NCI-H187 (cell line): ENCODE measurements around the gene FOXO6.

Experiments
- DNase-seq, 2 experiments: peaks; one replicate each; lab custom pipeline; 2025; lab: John Stamatoyannopoulos, UW

Gene FOXO6

DNA sequence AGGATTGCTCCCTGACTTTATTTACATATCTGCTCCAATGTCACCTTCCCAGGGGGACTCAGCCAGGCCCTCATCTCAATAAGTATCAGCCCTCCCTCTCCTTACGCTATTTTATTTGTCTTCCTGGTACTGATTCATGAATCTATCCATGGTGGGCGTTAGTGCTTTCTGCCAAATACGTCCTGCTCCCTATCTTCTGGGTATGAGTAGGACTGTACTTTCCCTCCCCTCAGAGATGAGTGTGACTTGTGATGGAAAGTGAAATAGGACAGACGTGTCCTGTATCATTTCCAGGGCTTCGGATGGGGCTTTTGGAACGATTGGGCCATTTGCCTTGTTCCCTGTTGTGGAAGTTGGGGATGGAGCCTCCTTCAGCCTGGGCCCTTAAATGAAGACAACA is 47.5 kb downstream of the FOXO6 start:
- no peak for DNase-seq

GRCh38 chr1:41409825-41410224 is 48.6 kb downstream of the FOXO6 start:
- DNase-seq, result no peak

GRCh38 chr1:41410462-41410861 is 49.2 kb downstream of the FOXO6 start:
- DNase-seq, result no peak

- no peak for DNase-seq
These were observed 50.0 kb downstream of the FOXO6 start for GRCh38 chr1:41411229-41411628.

DNA sequence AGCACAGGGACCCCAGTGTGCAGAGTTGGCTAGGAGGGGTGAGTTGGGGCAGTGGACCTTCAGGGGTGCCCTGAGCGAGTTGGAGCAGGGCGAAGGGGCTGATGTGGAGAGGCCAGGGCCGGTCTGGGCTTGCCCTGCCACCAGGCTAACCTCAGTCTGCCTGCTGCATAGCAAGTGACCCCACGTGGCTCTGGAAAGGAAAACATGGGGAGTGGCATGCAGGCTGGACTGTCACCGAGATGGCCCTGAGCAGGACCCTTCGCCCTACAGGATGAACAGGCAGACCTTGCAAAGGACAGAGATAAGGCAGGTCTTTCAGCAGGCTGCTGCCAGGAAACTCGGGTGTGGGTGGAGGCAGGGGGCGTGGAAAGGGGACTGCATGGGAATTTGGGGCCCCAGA is 51.5 kb downstream of the FOXO6 start:
- no peak for DNase-seq

DNA sequence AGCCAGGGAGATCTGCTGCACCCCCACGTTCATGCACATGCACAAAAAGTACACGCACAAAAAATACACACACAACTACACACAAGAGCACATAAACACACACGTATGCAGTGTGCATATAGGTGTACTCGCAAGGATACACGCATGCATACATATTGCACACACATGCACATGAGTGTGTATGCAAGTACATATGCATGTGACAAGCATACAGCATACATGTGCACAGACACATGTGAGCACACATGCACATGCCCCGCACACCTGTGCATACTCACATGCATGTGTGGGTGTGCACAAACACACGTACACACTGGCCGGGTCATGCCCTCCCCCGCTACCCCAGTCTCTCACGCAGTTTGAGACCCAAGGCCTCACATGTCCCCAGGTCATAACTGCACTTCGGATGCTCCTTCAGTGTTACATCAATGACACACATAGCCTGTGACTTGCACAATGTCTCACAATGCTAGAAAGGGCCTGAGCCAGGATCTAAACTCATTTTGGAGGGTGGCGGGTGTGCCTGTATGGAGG is 52.6 kb downstream of the FOXO6 start:
- DNase-seq, result no peak

DNA sequence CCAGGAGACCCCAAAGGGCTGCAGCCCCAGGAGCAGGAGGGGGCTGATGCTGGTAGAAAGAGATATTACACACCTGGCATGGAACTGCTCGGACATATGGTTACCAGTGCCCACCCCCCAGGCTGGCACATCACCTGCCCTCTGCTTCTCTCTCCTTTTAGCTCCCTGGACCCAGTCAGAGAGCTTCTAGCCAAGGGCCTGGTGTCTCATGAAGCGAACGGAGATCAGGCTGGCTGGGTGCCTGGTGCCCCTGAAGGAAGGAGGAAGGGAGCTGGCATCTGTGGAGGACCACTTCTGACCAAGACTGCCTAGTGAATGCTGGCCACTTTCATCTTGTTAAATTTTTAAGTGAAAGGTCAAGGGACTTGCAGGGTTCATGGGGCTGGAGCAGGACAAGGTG is 53.1 kb downstream of the FOXO6 start:
- DNase-seq, result no peak

DNA sequence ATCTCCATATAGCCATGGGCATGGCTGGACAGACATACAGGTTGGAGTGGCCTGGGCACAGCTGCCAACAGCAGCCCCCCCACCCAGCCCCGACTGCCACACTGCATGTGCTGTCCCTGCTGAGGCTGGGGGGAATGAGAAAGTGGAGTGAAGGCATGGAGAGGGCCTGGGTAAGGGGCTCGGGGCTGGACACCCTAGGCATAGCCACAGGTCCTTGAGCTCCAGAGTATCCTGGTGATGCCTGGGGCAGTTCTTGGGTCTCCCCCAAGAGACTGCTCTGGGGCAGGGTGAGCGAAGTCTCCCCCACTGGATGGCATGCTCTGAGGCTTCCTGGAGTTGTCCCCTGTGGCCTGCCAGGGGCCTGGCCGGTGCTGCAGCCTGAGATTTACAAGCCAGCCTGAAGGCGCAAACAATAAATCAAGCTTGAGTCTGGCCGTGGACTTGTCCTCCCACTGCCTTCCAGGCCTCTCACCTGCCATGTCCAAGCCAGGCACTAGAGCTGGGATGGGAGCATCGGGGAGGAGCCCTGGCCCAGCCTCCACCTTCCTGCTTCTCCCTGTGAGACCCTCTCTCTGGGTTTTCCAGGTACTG is 53.6 kb downstream of the FOXO6 start:
- no peak for DNase-seq

DNA sequence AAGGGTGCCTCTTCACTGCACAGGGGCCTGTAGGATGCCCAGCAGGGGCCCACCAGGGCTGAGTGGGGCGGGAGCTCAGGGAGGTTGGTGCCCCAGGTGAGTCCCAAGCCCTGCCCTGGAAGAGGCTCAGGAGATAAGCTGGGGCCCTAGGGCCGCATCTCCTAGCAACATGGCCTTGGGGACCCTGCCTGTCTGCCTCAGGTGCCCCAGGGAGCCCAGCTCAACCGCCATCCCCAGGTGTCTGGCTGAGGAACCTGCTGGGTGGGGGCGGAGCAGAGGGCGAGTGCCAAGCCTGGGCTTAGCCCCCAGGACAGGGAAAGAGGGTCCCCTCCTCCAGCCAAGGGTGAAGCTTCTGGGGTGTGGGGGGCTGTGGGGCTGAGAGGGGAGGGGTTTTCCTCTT is 54.8 kb downstream of the FOXO6 start:
- DNase-seq, result no peak

DNA sequence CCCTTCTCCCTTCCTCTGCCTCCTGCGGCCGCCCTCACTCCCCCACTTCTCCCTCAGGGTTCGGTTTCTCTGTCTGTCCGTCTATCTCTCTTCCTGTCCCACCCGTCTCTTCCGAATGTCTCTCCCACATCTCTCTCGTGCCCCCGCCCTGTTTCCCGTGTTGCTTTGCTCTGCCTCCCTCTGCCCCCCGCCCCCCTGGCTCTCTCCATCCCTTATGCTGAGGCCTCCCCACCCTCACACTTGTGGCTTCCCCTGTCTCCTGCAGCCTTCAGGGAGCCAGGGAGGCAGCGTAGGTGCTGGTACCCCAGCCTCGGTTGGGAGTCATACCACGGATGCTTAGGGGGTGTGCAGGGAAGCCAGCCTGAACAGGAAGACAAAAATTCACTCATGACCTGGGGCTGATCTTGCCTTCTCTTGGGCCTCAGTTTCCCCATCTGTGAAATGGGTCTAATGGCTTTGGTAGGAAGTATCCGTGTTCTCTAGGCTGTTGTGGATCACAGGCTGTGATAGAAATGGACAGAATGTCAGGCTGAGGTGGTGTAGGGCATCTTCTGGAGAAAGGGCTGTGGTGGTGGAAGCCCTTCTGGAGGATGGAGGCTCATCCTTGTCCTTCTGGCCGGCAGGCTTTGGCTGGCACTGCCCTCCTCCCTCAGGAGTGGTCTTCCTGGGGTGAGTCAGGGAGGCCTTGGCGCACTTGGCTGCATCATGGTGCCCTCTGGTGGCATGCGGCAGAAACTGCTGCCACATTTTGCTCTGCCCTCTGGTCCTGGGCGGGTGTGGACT is 55.5 kb downstream of the FOXO6 start:
- peak in 1 of 2 experiments; percentile 68 for DNase-seq

DNA sequence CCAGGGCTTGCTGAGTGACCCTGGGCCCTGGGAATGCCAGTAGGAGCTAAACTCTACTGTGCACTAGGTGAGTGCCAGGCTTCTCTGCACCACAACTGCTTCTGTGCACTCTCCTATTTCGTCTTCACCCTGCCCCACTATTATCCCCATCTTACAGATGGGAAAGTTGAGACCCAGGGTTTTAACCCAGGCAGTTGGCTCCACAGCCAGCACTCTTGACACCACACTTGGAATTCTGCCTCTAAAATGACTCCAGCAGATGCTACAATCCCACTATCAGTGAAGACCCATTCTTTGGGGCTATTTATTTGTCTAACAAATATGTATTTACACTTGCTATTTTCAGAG is 56.1 kb downstream of the FOXO6 start:
- no peak for DNase-seq

- DNase-seq, result no peak
These were observed 56.5 kb downstream of the FOXO6 start for GRCh38 chr1:41417746-41418145.

- no peak for DNase-seq
These were observed 57.8 kb downstream of the FOXO6 start for GRCh38 chr1:41418857-41419583.

DNA sequence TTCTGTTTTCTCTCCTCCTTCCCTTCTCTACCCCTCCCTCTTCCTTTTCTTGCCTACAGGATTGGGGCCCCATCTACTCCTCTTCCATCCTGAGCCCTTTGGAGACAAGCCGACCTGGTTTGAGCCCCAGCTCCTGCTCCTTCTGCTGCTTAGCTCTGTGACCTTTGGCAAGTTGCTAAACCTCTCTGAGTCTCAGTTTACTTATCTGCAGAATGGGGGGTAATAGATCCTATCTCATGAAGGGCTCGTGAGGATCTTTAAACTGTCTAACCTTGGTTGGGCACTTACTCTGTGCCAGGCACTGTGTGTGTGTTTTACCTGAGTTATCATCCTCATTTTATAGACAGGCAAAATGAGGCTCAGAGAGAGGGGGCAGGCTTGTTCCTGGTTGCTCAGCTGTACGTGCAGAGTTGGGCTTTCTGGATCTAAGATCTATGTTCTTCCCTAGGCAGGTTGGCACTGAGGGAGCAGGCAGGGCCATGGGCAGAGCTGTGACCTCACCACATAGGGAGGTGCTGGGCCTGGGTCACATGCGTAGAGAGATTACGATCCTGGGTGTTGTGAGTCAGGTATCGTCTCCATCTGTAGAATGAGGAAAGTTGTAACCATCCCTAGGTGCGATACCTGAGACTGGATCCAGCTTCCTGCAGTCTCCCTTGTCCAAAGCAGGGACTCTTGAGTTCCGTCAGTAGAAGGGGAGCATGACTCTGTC is 58.5 kb downstream of the FOXO6 start:
- no peak for DNase-seq

GRCh38 chr1:41420351-41420750 is 59.1 kb downstream of the FOXO6 start:
- DNase-seq, result no peak

DNA sequence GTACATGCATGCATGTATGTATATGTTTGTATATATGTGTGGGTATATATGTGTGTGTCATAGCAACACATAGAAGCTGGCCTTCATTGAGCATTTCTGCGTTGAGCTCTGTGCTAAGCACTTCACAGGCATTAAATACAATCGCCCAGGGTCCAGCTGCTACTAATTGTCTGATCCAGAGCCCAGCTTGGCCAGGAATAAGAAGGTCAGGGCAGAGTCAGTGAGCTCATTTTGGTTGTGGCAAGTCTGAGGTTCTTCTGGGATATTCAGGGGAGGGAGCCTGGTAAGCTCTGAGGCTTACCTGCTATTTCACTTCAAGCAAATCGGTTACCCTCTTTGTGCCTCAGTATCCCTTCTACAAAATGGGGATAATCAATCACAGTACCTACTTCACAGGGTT is 59.6 kb downstream of the FOXO6 start:
- no peak for DNase-seq

- no peak for DNase-seq
These were observed 61.1 kb downstream of the FOXO6 start for GRCh38 chr1:41422306-41422705.

- DNase-seq, result no peak
These were observed 62.4 kb downstream of the FOXO6 start for GRCh38 chr1:41423511-41424191.

DNA sequence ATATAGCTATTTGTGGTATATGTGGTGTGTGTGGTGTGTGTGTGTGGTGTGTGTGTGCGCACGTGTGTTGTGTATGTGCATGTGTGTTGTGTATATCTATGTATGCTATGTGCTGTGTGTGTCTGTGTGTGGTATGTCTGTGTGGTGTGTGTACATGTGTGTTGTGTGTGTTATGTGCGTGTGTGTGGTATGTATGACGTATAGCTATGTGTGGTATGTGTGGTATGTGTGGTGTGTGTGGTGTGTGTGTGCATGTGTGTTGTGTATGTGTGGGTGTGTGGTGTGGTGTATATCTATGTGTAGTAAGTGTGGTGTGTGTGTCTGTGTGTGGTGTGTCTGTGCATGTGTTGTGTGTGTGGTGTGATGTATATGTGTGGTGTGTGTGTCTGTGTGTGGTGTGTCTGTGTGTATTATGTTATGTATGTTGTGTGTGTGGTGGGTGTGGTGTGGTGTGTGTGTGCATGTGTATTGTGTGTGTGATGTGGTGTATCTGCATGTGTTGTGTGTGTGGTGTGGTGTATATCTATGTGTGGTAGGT is 63.4 kb downstream of the FOXO6 start:
- no peak for DNase-seq

DNA sequence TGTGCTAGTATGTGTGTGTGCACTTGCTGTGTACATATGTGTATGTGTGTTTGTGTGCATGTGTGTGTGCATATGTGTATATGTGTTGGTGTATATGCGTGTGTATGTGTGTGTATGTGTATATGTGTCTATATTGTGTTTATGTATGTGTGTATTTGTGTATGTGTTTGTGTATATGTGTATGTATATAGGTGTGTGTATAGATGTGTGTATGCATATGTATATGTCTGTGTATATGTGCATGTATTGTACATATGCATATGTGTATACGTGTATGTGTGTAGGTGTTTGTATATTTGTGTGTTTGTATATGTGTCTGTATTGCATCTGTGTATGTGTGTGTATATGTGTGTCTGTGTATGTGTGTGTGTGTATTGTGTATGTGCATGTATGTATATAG is 64.1 kb downstream of the FOXO6 start:
- DNase-seq, result no peak

DNA sequence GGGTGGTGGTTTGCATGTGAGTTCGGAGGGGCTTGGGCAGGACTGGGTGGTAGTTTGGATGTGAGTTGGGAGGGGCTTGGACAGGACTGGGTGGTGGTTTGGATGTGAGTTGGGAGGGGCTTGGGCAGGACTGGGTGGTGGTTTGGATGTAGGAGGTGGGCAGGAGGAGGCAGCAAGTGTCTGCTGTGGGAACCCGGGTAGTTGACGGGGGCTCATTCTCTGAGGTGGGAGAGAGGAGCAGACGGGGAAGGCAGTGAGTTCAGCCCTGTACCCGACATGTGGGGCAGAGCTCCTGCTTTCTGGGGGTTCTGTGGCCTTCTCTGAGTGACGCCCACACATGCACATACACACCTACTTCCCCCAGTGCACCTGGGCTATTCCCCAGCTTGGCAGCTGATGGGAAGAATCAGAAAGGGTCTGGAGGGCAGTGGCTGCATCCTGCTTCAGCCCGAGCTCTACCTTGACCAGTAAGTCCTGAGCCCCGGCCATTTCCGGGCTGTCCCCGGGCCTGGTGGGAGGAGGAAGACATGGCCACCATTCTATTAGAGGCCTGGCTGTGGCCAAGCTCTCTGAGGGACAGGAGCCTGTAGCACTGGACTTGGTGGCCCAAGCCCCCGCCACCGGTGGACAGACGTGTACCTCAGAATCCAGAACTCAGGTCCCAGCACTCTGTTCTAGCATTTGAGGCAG is 65.1 kb downstream of the FOXO6 start:
- DNase-seq, result no peak
